ENCODE results near the gene ZNF175. TPM values are rescaled to one million over a fixed set of nuclear protein-coding genes. Genes with fewer than 3 reads are reported as not detected.

ZNF175 gene
- total and polyA plus RNA-seq, 9 of the 15 experiments (the other 6 are each of a cell fraction or from before 2014, with no cell fraction given), result 3.7 to 37.9 (median 14.0) TPM

DNA sequence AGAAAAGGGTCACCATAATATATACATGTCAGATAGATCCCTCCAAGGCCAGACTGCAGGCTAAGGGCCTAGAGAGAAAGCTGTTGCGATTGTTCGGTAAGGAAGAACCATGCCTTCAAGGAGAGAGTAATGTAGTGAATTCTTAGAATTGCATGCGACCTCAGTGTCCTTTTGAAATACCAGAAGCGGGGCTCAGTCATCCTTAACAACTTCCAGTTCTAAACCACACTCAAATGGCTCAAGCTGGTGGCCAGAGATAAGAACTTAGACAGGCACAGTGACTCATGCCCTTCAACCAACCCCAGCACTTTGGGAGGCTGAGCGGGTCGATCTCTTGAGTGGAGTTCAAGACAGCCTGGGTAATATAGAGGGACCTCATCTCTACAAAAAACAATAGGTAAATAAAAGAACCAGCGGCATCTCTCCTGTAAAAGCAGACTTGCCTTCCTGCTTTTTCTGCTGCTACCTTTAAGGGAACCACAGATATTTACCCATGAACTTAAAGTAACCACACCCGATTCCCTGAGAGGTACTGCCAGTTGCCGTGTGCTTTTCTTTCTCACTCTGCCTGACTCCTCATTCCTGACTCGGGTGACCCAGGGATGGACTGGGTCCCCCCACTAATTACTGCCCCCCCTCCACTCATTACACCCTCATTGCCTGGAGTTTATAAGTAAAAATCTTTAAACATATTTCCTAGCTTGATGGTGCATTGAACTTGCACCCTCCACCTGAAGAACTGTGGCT lies 24.3 kb upstream of the ZNF175 start (continued):
- TF ChIP-seq CHD1 (IDR thresholded peaks at IDR 0.05; ENCODE audit: low read length) (no peak), BCOR (IDR thresholded peaks at IDR 0.05) (peak; percentile 81), MAZ (CRISPR knock-in tag; conservative IDR thresholded peaks at IDR 0.05 in 1 of 2, IDR thresholded peaks at IDR 0.05 in 1 of 2) (peak; percentile 54 to 74; a peak in 3 of 4 replicates), LEF1 (IDR thresholded peaks at IDR 0.05) (peak; percentile 99), BCL6 (CRISPR knock-in tag; IDR thresholded peaks at IDR 0.05) (no peak), CC2D1A (IDR thresholded peaks at IDR 0.05) (peak; percentile 98), ZFP36 (IDR thresholded peaks at IDR 0.05; ENCODE audit: low read depth, low read length, partially characterized antibody) (no peak), NR2C2 (CRISPR knock-in tag; IDR thresholded peaks at IDR 0.05) (no peak), NR2C2 (tag; IDR thresholded peaks at IDR 0.05) (peak; percentile 84), RAD51 (IDR thresholded peaks at IDR 0.05; ENCODE audit: borderline replicate concordance, low read depth) (peak; percentile 27; the same call in 1 of the 2 replicates), TCF7 (IDR thresholded peaks at IDR 0.05; ENCODE audit: borderline replicate concordance) (no peak), ZNF311 (CRISPR knock-in tag; IDR thresholded peaks at IDR 0.05) (peak; percentile 1; the same call in 1 of the 2 replicates), EP400 (IDR thresholded peaks at IDR 0.05) (peak; percentile 81), ZNF316 (IDR thresholded peaks at IDR 0.05) (peak; percentile 69), ARNT (IDR thresholded peaks at IDR 0.05) (peak; percentile 92 to 96), KHSRP (IDR thresholded peaks at IDR 0.05) (peak; percentile 82; the same call in 1 of the 2 replicates), ZNF444 (CRISPR knock-in tag; IDR thresholded peaks at IDR 0.05) (no peak)
- TF ChIP-seq, protein P1, sequence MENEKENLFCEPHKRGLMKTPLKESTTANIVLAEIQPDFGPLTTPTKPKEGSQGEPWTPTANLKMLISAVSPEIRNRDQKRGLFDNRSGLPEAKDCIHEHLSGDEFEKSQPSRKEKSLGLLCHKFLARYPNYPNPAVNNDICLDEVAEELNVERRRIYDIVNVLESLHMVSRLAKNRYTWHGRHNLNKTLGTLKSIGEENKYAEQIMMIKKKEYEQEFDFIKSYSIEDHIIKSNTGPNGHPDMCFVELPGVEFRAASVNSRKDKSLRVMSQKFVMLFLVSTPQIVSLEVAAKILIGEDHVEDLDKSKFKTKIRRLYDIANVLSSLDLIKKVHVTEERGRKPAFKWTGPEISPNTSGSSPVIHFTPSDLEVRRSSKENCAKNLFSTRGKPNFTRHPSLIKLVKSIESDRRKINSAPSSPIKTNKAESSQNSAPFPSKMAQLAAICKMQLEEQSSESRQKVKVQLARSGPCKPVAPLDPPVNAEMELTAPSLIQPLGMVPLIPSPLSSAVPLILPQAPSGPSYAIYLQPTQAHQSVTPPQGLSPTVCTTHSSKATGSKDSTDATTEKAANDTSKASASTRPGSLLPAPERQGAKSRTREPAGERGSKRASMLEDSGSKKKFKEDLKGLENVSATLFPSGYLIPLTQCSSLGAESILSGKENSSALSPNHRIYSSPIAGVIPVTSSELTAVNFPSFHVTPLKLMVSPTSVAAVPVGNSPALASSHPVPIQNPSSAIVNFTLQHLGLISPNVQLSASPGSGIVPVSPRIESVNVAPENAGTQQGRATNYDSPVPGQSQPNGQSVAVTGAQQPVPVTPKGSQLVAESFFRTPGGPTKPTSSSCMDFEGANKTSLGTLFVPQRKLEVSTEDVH (IDR thresholded peaks at IDR 0.05; ENCODE audit: low read depth, partially characterized antibody), result peak; percentile 58
- TF ChIP-seq, protein P2, sequence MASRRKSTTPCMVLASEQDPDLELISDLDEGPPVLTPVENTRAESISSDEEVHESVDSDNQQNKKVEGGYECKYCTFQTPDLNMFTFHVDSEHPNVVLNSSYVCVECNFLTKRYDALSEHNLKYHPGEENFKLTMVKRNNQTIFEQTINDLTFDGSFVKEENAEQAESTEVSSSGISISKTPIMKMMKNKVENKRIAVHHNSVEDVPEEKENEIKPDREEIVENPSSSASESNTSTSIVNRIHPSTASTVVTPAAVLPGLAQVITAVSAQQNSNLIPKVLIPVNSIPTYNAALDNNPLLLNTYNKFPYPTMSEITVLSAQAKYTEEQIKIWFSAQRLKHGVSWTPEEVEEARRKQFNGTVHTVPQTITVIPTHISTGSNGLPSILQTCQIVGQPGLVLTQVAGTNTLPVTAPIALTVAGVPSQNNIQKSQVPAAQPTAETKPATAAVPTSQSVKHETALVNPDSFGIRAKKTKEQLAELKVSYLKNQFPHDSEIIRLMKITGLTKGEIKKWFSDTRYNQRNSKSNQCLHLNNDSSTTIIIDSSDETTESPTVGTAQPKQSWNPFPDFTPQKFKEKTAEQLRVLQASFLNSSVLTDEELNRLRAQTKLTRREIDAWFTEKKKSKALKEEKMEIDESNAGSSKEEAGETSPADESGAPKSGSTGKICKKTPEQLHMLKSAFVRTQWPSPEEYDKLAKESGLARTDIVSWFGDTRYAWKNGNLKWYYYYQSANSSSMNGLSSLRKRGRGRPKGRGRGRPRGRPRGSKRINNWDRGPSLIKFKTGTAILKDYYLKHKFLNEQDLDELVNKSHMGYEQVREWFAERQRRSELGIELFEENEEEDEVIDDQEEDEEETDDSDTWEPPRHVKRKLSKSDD (conservative IDR thresholded peaks at IDR 0.05; ENCODE audit: low read length), result no peak
- TF ChIP-seq, protein P3, sequence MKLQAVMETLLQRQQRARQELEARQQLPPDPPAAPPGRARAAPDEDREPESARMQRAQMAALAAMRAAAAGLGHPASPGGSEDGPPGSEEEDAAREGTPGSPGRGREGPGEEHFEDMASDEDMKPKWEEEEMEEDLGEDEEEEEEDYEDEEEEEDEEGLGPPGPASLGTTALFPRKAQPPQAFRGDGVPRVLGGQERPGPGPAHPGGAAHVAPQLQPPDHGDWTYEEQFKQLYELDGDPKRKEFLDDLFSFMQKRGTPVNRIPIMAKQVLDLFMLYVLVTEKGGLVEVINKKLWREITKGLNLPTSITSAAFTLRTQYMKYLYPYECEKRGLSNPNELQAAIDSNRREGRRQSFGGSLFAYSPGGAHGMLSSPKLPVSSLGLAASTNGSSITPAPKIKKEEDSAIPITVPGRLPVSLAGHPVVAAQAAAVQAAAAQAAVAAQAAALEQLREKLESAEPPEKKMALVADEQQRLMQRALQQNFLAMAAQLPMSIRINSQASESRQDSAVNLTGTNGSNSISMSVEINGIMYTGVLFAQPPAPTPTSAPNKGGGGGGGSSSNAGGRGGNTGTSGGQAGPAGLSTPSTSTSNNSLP (IDR thresholded peaks at IDR 0.05; ENCODE audit: borderline replicate concordance, low read depth, low read length), result peak; percentile 42; the same call in 1 of the 2 replicates

Measured in K562 (cell line).